AG20443 (cell line): ENCODE results near the gene HNRNPA1L2.
"Not testable (repeated sequence)": the region's sequence is repeated elsewhere in the genome, so short reads cannot be mapped to it uniquely, and the experiment has no call there.

ENCODE experiments used
- DNase-seq: peaks from one replicate; pipeline ENCODE4 v3.0.0; 2012; ENCODE audit warnings: low spot score, mixed read lengths

The HNRNPA1L2 gene

GRCh38 chr13:52642131-52642530 is at the start of gene HNRNPA1L2:
TSS of gene HNRNPA1L2 (plus strand) at chr13:52642431. CDS start at chr13:52642493, 62 bp downstream.
- DNase-seq = no peak

- not testable (repeated sequence) for DNase-seq
These were observed 49.1 kb upstream of the HNRNPA1L2 start for GRCh38 chr13:52593175-52593574.

DNA sequence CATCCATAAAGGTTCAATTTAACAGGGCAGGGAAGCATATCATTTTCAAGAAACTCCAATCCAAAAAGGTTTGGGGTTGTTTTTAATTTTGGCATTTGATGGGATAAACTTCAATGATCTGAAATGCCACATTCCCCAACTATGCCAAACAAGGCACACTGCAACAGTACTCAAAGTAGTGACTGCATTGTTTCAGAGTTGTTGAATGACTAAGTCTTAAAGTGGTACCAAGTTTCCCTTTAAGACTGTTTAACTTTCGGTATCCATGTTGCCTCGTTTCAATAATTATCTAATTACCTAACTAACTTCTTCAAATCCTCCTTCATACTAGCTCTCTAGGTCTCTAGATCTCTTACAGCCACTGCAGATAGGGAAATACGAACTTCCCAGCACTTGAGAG is 48.4 kb upstream of the HNRNPA1L2 start:
- DNase-seq = not testable (repeated sequence)

- not testable (repeated sequence) for DNase-seq
These were observed 47.9 kb upstream of the HNRNPA1L2 start for GRCh38 chr13:52594295-52594694.

- DNase-seq = no peak
These were observed 44.6 kb upstream of the HNRNPA1L2 start for GRCh38 chr13:52597676-52598075.

- DNase-seq = peak; percentile 29
These were observed 43.0 kb upstream of the HNRNPA1L2 start for GRCh38 chr13:52599037-52599847.

GRCh38 chr13:52599848-52600603 is 42.2 kb upstream of the HNRNPA1L2 start:
- DNase-seq = peak; percentile 38

DNA sequence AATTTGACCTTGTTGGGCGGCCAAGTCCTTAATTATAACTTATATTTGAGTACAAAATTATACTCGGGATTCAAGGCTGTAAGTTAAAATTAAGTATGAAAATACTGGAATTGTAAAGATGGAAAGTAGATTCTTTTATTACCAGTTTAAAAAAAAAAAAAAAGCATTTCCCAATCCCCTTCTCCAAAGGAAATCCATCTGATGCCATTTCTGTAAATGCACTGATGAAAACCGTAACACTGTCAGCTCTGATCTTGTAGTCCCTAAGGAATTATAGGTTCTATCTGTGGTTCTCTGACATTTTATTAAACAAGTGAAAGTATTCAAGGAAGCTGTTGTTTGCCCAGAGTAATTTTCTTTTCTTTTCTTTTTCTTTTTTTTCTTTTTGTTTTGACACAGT is 41.6 kb upstream of the HNRNPA1L2 start:
- no peak for DNase-seq

DNA sequence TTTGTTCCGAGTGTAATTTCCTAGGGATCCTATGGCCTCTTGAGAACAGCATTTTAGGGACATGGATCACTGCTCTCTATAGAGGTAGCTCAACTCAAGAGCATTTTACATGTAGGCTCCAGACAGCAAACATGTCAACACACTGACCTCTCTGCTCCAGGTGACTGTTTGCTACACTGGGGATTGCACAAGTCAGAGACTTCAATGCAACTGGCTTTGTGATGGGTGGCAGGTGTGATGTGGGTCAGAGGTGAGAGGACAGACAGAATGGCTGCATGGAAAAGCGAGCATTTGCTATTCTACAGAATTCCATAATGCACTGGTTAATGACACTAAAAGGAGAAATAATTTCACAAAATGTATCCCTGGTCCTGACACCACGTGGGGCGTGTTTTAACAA is 38.9 kb upstream of the HNRNPA1L2 start:
- DNase-seq = not testable (repeated sequence)

DNA sequence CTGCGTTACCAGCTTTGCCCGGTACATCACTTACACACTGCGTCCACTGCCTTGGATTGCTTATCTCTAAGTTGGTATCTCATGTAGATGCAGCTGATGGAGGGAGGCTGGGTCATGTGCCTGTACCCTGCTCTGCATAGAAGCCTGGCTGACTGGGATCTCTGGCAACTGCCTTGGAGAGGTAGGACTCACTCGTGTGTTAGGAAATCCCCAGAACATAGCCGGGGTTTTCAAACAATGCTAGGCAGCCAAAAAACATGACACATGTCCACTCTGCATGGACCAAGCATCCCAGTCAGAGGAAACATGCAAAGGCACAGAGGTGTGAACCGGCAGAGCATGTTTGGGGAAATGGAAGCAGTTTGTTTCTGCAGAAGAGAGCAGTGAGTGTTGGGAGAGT is 36.1 kb upstream of the HNRNPA1L2 start:
- not testable (repeated sequence) for DNase-seq

DNA sequence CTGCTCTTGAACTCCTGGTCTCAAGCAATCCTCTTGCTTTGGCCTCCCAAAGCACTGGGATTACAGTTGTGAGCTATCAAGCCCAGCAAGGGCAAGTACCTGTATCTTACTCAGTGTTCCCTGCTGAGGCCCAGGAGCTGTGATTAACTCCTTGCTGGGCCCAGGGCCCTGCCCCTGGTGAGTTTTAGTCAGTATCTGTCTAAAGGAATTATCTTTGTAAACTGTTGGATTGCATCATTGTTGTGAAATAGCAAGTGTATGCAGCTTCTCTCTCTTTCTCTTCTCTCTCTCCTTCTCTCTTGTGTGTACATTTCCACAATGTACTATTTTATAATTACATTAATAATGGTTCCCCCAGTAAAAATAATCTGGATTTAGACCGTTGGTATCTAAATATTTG is 35.4 kb upstream of the HNRNPA1L2 start:
- not testable (repeated sequence) for DNase-seq

DNA sequence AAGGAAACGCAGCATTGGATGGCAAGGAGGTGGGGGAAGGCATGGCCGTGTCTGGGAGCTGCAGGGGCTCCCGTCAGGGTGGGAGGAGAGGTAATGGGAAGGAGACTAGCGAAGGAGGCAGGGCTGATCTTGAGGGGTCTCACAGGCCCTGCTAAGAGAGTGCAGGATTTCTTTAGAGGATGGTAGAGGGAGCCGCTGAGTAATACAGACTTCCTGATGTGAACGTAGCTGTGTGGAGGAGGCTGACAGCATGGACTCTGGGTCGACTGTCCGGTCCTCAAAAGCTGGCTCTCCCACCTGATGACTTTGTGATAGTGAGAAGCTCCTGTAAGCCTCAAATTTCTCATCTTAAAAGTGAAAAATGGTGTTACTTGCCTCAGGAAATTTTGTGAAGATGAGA is 34.0 kb upstream of the HNRNPA1L2 start:
- DNase-seq = not testable (repeated sequence)

DNA sequence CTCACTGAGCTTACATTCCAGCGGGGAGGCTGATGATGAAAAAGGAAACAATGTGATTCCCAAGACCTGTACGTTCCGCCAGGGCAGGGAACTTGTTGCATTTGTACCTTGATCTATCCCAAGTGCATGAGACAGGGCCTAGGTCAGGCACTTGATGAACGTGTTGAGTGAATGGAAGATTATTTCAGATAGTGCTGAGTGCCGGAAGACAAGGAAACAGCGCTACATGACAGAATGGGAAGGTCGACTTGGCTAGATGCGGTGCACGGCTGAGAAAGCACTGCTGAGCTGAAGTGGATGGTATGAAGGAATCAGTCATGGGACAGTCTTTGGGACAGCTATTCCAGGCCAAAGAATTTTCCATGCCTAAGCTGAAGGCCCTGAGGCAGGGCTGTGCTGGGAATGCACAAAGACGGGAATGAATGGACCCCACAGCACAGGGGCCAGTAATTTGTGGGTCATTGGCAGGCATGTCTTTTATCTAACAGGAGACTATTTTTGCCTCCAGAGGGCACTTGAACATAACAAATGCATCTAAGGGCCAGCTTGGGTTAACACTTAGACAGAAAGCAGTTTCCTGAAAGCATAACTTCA is 33.1 kb upstream of the HNRNPA1L2 start:
- peak; percentile 41 for DNase-seq

DNA sequence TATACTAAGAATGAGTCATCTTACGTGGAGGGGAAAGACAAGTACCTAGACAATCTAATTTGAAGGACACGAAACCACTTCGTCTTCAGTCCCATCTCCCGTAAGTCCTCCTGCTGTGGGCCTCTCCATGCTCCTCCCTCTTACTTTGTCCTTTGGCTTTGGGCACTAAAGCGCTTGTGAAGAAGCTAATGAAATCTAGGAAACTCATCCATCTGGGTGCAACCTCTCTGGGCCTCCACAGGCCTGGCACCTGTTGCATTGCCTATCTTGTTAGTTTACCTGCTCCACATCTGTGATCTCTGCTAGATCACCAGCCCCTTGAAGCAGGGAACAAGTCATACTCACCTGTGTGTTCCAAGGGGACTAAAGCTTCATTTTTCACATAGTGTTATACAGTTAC is 32.1 kb upstream of the HNRNPA1L2 start:
- not testable (repeated sequence) for DNase-seq

DNA sequence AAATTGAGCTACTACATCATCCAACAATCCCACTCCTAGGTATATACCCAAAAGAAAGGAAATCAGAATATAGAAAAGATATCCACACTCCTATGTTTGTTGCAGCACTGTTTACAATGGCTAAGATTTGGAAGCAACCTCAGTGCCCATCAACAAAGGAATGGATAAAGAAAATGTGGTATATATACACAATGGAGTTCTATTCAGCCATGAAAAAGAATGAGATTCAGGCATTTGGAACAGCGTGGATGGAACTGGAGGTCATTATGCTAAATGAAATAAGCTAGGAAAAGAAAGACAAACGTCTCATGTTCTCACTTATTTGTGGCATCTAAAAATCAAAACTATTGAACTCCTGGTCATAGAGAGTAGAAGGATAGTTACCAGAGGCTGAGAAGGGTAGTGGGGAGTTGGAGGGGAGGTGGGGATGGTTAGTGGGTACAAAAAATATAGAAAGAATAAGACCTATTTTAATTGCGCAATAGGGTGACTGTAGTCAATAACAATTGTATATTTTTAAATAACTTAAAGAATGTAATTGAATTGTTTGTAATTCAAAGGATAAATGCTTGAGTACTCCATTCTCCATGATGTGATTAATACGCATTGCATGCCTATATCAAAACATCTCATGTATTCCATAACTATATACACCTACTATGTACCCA is 27.0 kb upstream of the HNRNPA1L2 start:
- DNase-seq = no peak

DNA sequence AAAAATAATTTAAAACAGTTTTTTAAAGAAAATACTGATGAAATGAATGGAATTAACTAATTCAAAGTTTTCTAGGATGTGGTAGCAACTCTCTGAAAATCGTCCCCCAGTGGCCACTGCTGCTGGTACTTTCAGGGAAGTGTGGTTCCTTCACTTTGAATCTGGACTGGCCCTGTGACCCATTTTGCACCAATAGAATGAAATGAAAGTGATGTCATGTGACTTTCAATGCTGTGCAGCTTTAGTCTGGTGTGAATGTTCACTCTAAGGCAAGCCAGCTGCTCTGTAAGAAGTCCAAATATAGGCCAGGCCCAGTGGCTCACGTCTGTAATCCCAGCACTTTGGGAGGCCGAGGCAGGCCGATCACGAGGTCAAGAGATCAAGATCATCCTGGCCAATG is 26.4 kb upstream of the HNRNPA1L2 start:
- DNase-seq = no peak

DNA sequence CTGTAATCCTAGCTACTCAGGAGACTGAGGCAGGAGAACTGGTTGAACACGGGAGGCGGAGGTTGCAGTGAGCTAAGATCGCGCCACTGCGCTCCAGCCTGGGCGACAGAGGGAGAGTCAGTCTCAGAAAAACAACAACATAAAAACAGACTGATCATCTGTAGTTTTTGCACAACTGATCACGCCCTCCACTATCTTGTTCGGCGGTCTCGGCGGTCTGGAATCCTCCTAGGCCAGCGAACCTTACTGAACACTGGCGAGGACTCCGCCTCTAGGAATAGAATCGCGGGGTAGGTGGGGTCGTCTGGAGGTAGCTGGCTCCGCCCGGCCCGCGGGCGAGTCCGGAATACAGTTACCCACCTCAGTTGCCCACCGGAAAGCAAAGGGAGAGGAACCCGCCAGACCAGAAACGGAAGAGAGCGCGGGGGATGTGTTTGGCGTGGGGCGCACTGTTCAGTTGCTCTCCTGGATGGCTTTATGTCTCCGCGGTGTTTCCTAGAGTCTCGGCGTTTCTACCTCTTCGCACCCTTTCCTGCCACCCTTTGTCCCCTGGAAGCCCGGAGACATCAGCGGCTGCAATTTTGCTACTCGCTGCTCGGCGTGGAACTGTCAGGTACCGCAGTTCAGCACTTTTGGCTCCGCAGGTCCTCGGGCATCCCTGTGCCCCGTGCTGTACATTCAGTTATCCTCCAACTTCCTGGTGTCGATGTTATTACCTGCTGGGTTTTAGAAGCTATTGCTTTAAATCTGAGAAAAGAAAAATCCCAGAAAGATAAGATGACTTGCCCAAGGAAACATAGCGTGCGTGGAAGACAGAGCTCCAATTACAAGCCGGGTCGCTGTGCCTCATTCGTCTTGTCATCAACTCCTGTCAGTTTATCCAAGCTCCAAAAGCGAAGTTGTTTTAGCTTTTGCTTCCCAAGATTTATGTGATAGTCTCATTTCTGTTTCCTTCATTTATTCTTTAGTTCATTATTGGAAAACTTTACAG is 24.9 kb upstream of the HNRNPA1L2 start:
- DNase-seq = peak; percentile 92

GRCh38 chr13:52631083-52631690 is 11.0 kb upstream of the HNRNPA1L2 start:
- DNase-seq = not testable (repeated sequence)

DNA sequence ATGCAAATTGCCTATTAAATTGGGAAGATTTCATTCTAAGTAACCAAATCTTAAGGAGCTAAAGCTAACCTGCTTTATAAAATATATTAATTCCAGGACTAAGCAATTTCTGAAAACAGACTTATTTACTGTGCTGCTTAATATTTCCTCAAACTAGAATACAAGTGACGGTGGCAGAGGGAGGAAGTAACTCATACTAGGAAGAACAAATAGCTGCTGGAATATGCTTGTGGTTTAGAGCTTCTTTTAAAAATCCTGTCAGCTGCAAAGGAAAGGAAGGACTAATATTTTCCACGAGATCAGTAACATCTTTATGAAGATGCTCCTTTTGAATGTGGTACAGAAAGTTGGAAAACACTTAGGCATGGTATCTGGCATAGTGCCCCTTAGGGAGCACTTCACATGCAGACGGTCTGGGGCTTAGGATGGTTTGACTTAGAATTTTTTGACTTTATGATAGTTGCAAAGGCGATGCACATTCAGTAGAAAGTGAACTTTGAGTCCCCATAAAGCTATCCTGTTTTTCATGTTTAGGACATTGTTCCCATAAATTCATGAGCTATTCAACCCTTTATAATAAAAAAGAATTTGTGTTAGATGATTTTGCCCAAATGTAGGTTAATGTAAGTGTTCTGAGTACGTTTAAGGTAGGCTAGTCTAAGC is 3.4 kb upstream of the HNRNPA1L2 start:
- DNase-seq = no peak

DNA sequence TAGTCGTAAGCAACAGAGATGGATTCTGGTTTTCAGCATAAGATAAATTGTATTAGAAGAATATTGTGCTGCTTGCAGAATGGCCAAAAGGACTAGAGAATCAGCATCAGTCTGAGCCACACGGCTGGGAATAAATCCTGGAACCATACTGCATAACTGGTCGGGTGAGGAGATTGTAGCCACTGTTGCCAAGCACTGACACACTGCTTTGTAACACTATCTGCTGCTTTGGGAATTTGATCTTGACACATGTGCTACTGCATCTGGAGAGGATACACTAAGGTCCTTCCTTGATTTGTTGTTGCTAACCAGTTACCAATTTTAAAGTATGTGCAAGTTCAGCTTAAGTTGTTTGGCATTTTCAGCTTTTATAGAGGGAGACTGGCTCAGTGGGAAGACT is 1.9 kb downstream of the HNRNPA1L2 start:
- DNase-seq = peak; percentile 30
